HepG2 (cell line): Measurements from ENCODE around the gene KCNQ5. TPM values are rescaled to one million over a fixed set of nuclear protein-coding genes. Genes with fewer than 3 reads are reported as not detected.

Source experiments
- ATAC-seq: fragments of 200-7000 bp; cut with Tn5 transposase; 3 replicates; pipeline ENCODE4 v1.9.1; 2020; ENCODE audit warnings: mild to moderate bottlenecking, moderate library complexity
- BruUV-seq: library from RNA; stranded (reverse); fragments of 400-500 nt; replicated peaks from 2 replicates; lab custom pipeline; 2021; lab: Mats Ljungman, UMichigan
- CTCF ChIA-PET: fragments of 300-600 bp; formaldehyde crosslinking; extraction: SDS; loops from one replicate; lab custom pipeline; 2021; ENCODE audit warnings: low total read pairs, inconsistent platforms, low intra/inter-chr PET ratio; lab: Yijun Ruan, JAX
- POLR2A ChIA-PET: fragments of 350-600 bp; sonication (Branson Sonifier 250); formaldehyde crosslinking; loops from one replicate; lab custom pipeline; 2020; ENCODE audit warnings: antibody characterized with exemption, inconsistent platforms; lab: Yijun Ruan, JAX
- DNase-seq: peaks from one replicate; pipeline ENCODE4 v3.0.0-alpha.2; 2015; ENCODE audit warnings: low spot score
- FAIRE-seq: peaks from 3 replicates; lab custom pipeline; 2011; peaks lifted over from hg19 to GRCh38; lab: Jason Lieb, UNC
- H2AFZ ChIP-seq: one replicate; pipeline ENCODE4 v1.6.1; 2011; ENCODE audit warnings: low read length, inconsistent platforms
- H3K27ac ChIP-seq: fragments of 300-600 bp; 3 replicates; pipeline ENCODE4 v1.8.0; 2011; ENCODE audit warnings: mixed run types, mild to moderate bottlenecking, mixed read lengths, low read length, inconsistent platforms; ENCODE audit not compliant: insufficient read depth; ENCODE audit errors: extremely low read length
- H3K27me3 ChIP-seq, 2 experiments: fragments of 200-600 bp in 1 of 2; 2 replicates in 1 of 2; 3 replicates in 1 of 2; pipeline versions ENCODE4 v1.6.0 to v1.8.0; 2011; ENCODE audit warnings: low read length in 2 of 2, mild to moderate bottlenecking in 2 of 2, moderate library complexity in 2 of 2, inconsistent platforms in 1 of 2; ENCODE audit not compliant: insufficient read depth in 2 of 2, control insufficient read depth in 1 of 2
- H3K36me3 ChIP-seq, 2 experiments: fragments of 200-600 bp in 1 of 2; replicated peaks in 1 of 2; 2 replicates in 1 of 2; 3 replicates in 1 of 2; pipeline versions ENCODE4 v1.5.1 to v1.8.0; 2011; ENCODE audit warnings: low read length in 2 of 2, inconsistent platforms in 1 of 2; ENCODE audit not compliant: insufficient read depth in 2 of 2, control insufficient read depth in 1 of 2
- H3K4me1 ChIP-seq: 2 replicates; pipeline ENCODE4 v1.5.1; 2012; ENCODE audit warnings: low read length, inconsistent platforms; ENCODE audit not compliant: insufficient read depth
- H3K4me2 ChIP-seq: 2 replicates; pipeline ENCODE4 v1.6.0; 2011; ENCODE audit warnings: low read depth, low read length, inconsistent platforms
- H3K4me3 ChIP-seq, 3 experiments: fragments of 200-600 bp in 1 of 3; sonication (generic), shearing (Covaris generic) in 1 of 3; replicated peaks in 1 of 3; 2 replicates each; pipeline ENCODE4 v1.5.1; 2011 to 2016; ENCODE audit warnings: low read length in 3 of 3, inconsistent platforms in 2 of 3, low read depth in 2 of 3, mild to moderate bottlenecking in 2 of 3, control low read depth in 1 of 3, mixed read lengths in 1 of 3; ENCODE audit not compliant: insufficient read depth in 1 of 3
- H3K79me2 ChIP-seq: one replicate; pipeline ENCODE4 v1.6.1; 2011; ENCODE audit warnings: low read length, inconsistent platforms; ENCODE audit not compliant: insufficient read depth
- H3K9ac ChIP-seq: 2 replicates; pipeline ENCODE4 v1.6.0; 2011; ENCODE audit warnings: mild to moderate bottlenecking, low read depth, low read length, inconsistent platforms; ENCODE audit not compliant: insufficient read depth
- H3K9me3 ChIP-seq: 2 replicates; pipeline ENCODE4 v1.5.1; 2012; ENCODE audit warnings: mild to moderate bottlenecking, low read length
- H4K20me1 ChIP-seq: 2 replicates; pipeline ENCODE4 v1.6.0; 2011; ENCODE audit warnings: inconsistent platforms, mild to moderate bottlenecking, low read length, moderate library complexity; ENCODE audit not compliant: insufficient read depth
- AGO2 ChIP-seq: fragments of 200-400 bp; formaldehyde crosslinking; optimal IDR thresholded peaks from 2 replicates; pipeline ENCODE3; 2017; ENCODE audit warnings: mild to moderate bottlenecking, low read depth, low read length, moderate library complexity
- MAFF ChIP-seq: IDR thresholded peaks from 2 replicates; pipeline ENCODE4 v1.6.1; 2011; ENCODE audit warnings: low read depth, low read length, improper control_type of control experiment
- MAFK ChIP-seq, 2 experiments: IDR thresholded peaks in 1 of 2; conservative IDR thresholded peaks in 1 of 2; 2 replicates each; pipeline ENCODE4 v1.6.1; 2011; ENCODE audit warnings: improper control_type of control experiment in 2 of 2, low read length in 2 of 2
- NRL ChIP-seq: sonication (generic); formaldehyde crosslinking; IDR thresholded peaks from 2 replicates; pipeline ENCODE4 v1.5.0; 2020; ENCODE audit warnings: missing genetic modification reagents, mild to moderate bottlenecking, moderate library complexity, borderline replicate concordance
- SIN3B ChIP-seq: fragments of 150-350 bp; IDR thresholded peaks from 2 replicates; pipeline ENCODE4 v1.6.1; 2014; ENCODE audit warnings: low read length
- TARDBP ChIP-seq: sonication (generic); formaldehyde crosslinking; IDR thresholded peaks from 2 replicates; pipeline ENCODE4 v1.8.0; 2022; ENCODE audit warnings: mild to moderate bottlenecking, missing genetic modification reagents
- ZEB1 ChIP-seq: IDR thresholded peaks from 2 replicates; pipeline ENCODE4 v1.6.1; 2012; ENCODE audit warnings: mild to moderate bottlenecking, low read depth, inconsistent platforms; ENCODE audit not compliant: insufficient replicate concordance
- ZNF138 ChIP-seq: sonication (generic); formaldehyde crosslinking; IDR thresholded peaks from 2 replicates; pipeline ENCODE4 v1.5.0; 2020; ENCODE audit warnings: mild to moderate bottlenecking, low read depth, missing genetic modification reagents
- ZNF749 ChIP-seq: sonication (generic); formaldehyde crosslinking; IDR thresholded peaks from 2 replicates; pipeline ENCODE4 v1.8.0; 2022; ENCODE audit warnings: mild to moderate bottlenecking, missing genetic modification reagents, moderate library complexity, borderline replicate concordance
- ZSCAN20 ChIP-seq: sonication (generic); formaldehyde crosslinking; IDR thresholded peaks from 2 replicates; pipeline ENCODE4 v1.4.0; 2020; ENCODE audit warnings: missing genetic modification reagents, mild to moderate bottlenecking, borderline replicate concordance
- WGBS: methylation state at CpG from one replicate; pipeline ENCODE4 v1.1.6; 2017; ENCODE audit warnings: low lambda C conversion rate; 5-methylcytosine and 5-hydroxymethylcytosine counted together
- in situ Hi-C: cut with HindIII; loops from 2 replicates; pipeline ENCODE4 v1.10.0; 2017; ENCODE audit warnings: low pct_unique_long_range_greater_than_20kb; ENCODE audit not compliant: extremely low pct_ligation_motif_present
- intact Hi-C: fragments of 100-400 bp; cut with micrococcal nuclease; formaldehyde crosslinking; loops from one replicate; pipeline ENCODE4 v1.10.0; 2022; ENCODE audit not compliant: unreplicated experiment
- polyA plus RNA-seq, 8 experiments: library from polyadenylated mRNA; depleted of rRNA in 3 of 8; stranded (reverse) in 7 of 8; unstranded in 1 of 8; fragments of >200 nt; fragmentation: Illumina TruSeq in 4 of 8; extraction: Trizol in 4 of 8; gene quantifications; 2 replicates each; pipeline versions ENCODE4 v1.2.1 to v1.2.3, GENCODE V29; 2011 to 2016; ENCODE audit warnings: low read depth in 4 of 8, missing spikeins in 1 of 8, mixed read lengths in 1 of 8; ENCODE audit not compliant: insufficient read depth in 1 of 8
- total RNA-seq, 5 experiments: library from RNA; depleted of rRNA; stranded (reverse); fragments of >200 nt; fragmentation: Illumina TruSeq; extraction: Trizol; gene quantifications; 2 replicates each; pipeline ENCODE4 v1.2.3, GENCODE V29; 2016; ENCODE audit warnings: low read depth in 1 of 5
- TF ChIP-seq, protein P1 (sequence below): sonication (generic); formaldehyde crosslinking; IDR thresholded peaks from 2 replicates; pipeline ENCODE4 v1.5.0; 2020; ENCODE audit warnings: missing genetic modification reagents, mild to moderate bottlenecking, borderline replicate concordance

Gene KCNQ5
- total and polyA plus RNA-seq, 2 of the 13 experiments (the other 11 are each of a cell fraction or from before 2014, with no cell fraction given), result 0.04 TPM; not detected in 1

DNA sequence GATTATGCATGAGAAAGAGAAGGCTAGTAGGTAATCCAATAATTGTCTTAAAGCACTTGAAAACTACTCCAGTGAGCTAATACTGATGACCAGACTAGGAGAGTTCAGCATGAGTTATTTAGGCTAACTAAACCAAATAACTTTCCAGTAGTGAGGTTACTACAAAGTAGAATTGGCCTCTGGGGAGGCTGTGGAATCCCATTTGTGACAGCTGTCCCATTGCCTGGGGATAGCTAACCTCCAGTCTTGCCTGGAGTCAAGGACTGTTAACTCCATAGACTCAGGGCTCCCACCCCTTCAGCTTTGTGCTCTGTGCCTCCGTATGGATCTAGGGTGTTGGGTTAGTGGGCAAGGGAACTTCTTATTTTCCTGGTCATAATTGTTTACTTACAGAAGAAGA is 51.0 kb downstream of the KCNQ5 start (continued):
- TF ChIP-seq, protein P1, sequence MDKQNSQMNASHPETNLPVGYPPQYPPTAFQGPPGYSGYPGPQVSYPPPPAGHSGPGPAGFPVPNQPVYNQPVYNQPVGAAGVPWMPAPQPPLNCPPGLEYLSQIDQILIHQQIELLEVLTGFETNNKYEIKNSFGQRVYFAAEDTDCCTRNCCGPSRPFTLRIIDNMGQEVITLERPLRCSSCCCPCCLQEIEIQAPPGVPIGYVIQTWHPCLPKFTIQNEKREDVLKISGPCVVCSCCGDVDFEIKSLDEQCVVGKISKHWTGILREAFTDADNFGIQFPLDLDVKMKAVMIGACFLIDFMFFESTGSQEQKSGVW (CRISPR knock-in tag), result no peak
- TF ChIP-seq TARDBP (CRISPR knock-in tag), result no peak
- TF ChIP-seq ZSCAN20 (CRISPR knock-in tag), result no peak
- no peak for TF ChIP-seq SIN3B
- TF ChIP-seq ZEB1, result no peak
- no peak for TF ChIP-seq NRL (CRISPR knock-in tag)
- no peak for TF ChIP-seq ZNF138
- no peak for TF ChIP-seq AGO2

DNA sequence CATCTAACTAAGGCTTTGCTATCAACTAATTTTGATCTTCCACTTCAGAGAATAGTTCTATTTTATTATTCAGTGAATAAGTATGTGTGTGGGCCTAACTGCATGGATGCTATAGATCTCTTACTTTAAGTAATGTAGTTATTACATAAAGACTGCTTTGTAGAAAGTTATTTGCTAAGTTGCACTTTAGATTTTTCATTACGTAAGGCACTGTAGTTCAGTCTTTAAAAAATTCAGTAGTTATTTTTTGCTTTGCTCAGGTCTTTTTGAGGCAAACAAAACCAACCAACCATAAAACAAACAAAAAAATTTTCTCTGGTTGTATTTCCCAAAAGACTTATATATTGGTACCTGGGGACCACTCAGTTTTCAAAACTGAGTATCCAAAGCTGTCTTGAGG is 53.0 kb downstream of the KCNQ5 start:
- CTCF ChIA-PET, result no interaction called here
- H4K20me1 ChIP-seq, result no peaks in the 10 kb centered on the region
- peak in 1 of 2 experiments; percentile 54; a peak in 3 of 4 replicates for TF ChIP-seq MAFK (conservative IDR thresholded peaks at IDR 0.05 in 1 of 2, IDR thresholded peaks at IDR 0.05 in 1 of 2; ENCODE audit: low read length in 2 of 2)
- no peak for TF ChIP-seq ZNF749
- peak; percentile 32; the same call in 1 of the 2 replicates for TF ChIP-seq MAFF
- TF ChIP-seq, all 625 proteins: peak for 2
- H3K27ac ChIP-seq, result no peak overlapping the region
- no peaks in the 10 kb centered on the region for H3K4me1 ChIP-seq
- no peak for DNase-seq
- no TSS peak for BruUV-seq
- H3K79me2 ChIP-seq, result no peaks in the 10 kb centered on the region
- WGBS, result 7% methylated on average over 1 of the region's 1 CpG
- no peaks in the 10 kb centered on the region for H3K27me3 ChIP-seq
- no peak for ATAC-seq
- in situ Hi-C loops, result no loop called here
- H3K4me3 ChIP-seq, result no peak overlapping the region
- H3K9ac ChIP-seq, result no peak overlapping the region
- intact Hi-C loops, result no loop called here
- H3K4me2 ChIP-seq, result no peak overlapping the region
- H2AFZ ChIP-seq, result no peak overlapping the region
- POLR2A ChIA-PET, result no interaction called here
- H3K9me3 ChIP-seq, result no peaks in the 10 kb centered on the region
- FAIRE-seq, result no peak
- no peaks in the 10 kb centered on the region for H3K36me3 ChIP-seq
